H9 (cell line): ENCODE measurements around the gene NFKBIZ. TPM values are rescaled to one million over a fixed set of nuclear protein-coding genes. Genes with fewer than 3 reads are reported as not detected.

Source experiments
- DNase-seq: peaks from one replicate; pipeline ENCODE4 v3.0.0-alpha.2; 2017
- H2AFZ ChIP-seq: one replicate; pipeline ENCODE4 v1.6.1; 2013; ENCODE audit warnings: mild to moderate bottlenecking, low read length, control low read depth, moderate library complexity
- H2AK5ac ChIP-seq: 2 replicates; pipeline ENCODE4 v1.6.1; 2013; ENCODE audit warnings: low read length, control low read depth, mixed read lengths; ENCODE audit not compliant: insufficient read length
- H2BK120ac ChIP-seq: one replicate; pipeline ENCODE4 v1.6.1; 2013; ENCODE audit warnings: low read depth, mild to moderate bottlenecking, low read length, control low read depth, inconsistent platforms; ENCODE audit not compliant: poor library complexity, severe bottlenecking
- H2BK12ac ChIP-seq: 2 replicates; pipeline ENCODE4 v1.6.1; 2013; ENCODE audit warnings: low read length, control low read depth, mixed read lengths, low read depth; ENCODE audit not compliant: insufficient read length
- H2BK15ac ChIP-seq: 2 replicates; pipeline ENCODE4 v1.6.1; 2013; ENCODE audit warnings: low read depth, low read length, control low read depth
- H2BK20ac ChIP-seq: one replicate; pipeline ENCODE4 v1.6.1; 2013; ENCODE audit warnings: low read depth, mild to moderate bottlenecking, low read length, control low read depth, inconsistent platforms; ENCODE audit not compliant: poor library complexity, severe bottlenecking
- H2BK5ac ChIP-seq: 2 replicates; pipeline ENCODE4 v1.6.1; 2013; ENCODE audit warnings: low read length, control low read depth, mixed read lengths; ENCODE audit not compliant: insufficient read length
- H3K14ac ChIP-seq: 2 replicates; pipeline ENCODE4 v1.6.1; 2013; ENCODE audit warnings: low read length, control low read depth; ENCODE audit not compliant: insufficient read depth
- H3K18ac ChIP-seq: 2 replicates; pipeline ENCODE4 v1.6.1; 2013; ENCODE audit warnings: low read depth, mild to moderate bottlenecking, mixed read lengths, low read length, control low read depth; ENCODE audit not compliant: insufficient read length
- H3K23ac ChIP-seq: 2 replicates; pipeline ENCODE4 v1.6.1; 2013; ENCODE audit warnings: low read length, control low read depth, mixed read lengths, low read depth; ENCODE audit not compliant: insufficient read length
- H3K23me2 ChIP-seq: 2 replicates; pipeline ENCODE4 v1.6.1; 2013; ENCODE audit warnings: low read depth, mild to moderate bottlenecking, mixed read lengths, low read length, control low read depth; ENCODE audit not compliant: insufficient read length, poor library complexity, severe bottlenecking
- H3K27ac ChIP-seq: 2 replicates; pipeline ENCODE4 v1.5.1; 2013; ENCODE audit warnings: low read length, control low read depth, mixed read lengths, low read depth; ENCODE audit not compliant: insufficient read length
- H3K27me3 ChIP-seq: 2 replicates; pipeline ENCODE4 v1.6.1; 2013; ENCODE audit warnings: low read length, control low read depth, inconsistent platforms; ENCODE audit not compliant: insufficient read depth
- H3K4ac ChIP-seq: 2 replicates; pipeline ENCODE4 v1.6.1; 2013; ENCODE audit warnings: low read depth, mild to moderate bottlenecking, control low read depth, inconsistent platforms, low read length, moderate library complexity
- H3K4me1 ChIP-seq: 2 replicates; pipeline ENCODE4 v1.6.1; 2013; ENCODE audit warnings: low read length, control low read depth, inconsistent platforms; ENCODE audit not compliant: insufficient read depth
- H3K4me2 ChIP-seq: 2 replicates; pipeline ENCODE4 v1.6.1; 2013; ENCODE audit warnings: low read length, control low read depth, mixed read lengths; ENCODE audit not compliant: insufficient read length, insufficient read depth
- H3K56ac ChIP-seq: 2 replicates; pipeline ENCODE4 v1.6.1; 2013; ENCODE audit warnings: low read depth, mild to moderate bottlenecking, mixed read lengths, low read length, control low read depth; ENCODE audit not compliant: insufficient read length
- H3K79me1 ChIP-seq: 2 replicates; pipeline ENCODE4 v1.6.1; 2013; ENCODE audit warnings: low read depth, mild to moderate bottlenecking, moderate library complexity, low read length, control low read depth, inconsistent platforms; ENCODE audit not compliant: insufficient read depth, poor library complexity, severe bottlenecking
- H3K79me2 ChIP-seq: 2 replicates; pipeline ENCODE4 v1.6.1; 2013; ENCODE audit warnings: low read length, control low read depth, inconsistent platforms; ENCODE audit not compliant: insufficient read depth
- H3K9ac ChIP-seq: 2 replicates; pipeline ENCODE4 v1.6.1; 2013; ENCODE audit warnings: low read length, control low read depth, mixed read lengths; ENCODE audit not compliant: insufficient read length; ENCODE audit errors: extremely low read depth
- H3K9me3 ChIP-seq: one replicate; pipeline ENCODE4 v1.6.1; 2013; ENCODE audit warnings: low read depth, low read length, inconsistent platforms; ENCODE audit not compliant: control insufficient read depth
- H3T11ph ChIP-seq: one replicate; pipeline ENCODE4 v1.6.1; 2013; ENCODE audit warnings: mild to moderate bottlenecking, low read length, control low read depth, inconsistent platforms
- H4K20me1 ChIP-seq: one replicate; pipeline ENCODE4 v1.6.1; 2013; ENCODE audit not compliant: control insufficient read depth, insufficient read length, insufficient read depth
- H4K5ac ChIP-seq: 2 replicates; pipeline ENCODE4 v1.6.1; 2013; ENCODE audit warnings: low read depth, mild to moderate bottlenecking, mixed read lengths, low read length, control low read depth; ENCODE audit not compliant: insufficient read length
- H4K8ac ChIP-seq: replicated peaks from 2 replicates; pipeline ENCODE4 v1.6.1; 2013; ENCODE audit warnings: low read length, control low read depth, mixed read lengths, low read depth; ENCODE audit not compliant: insufficient read length
- H4K91ac ChIP-seq: 2 replicates; pipeline ENCODE4 v1.6.1; 2013; ENCODE audit warnings: low read depth, mild to moderate bottlenecking, moderate library complexity, mixed read lengths, low read length, control low read depth; ENCODE audit not compliant: insufficient read length
- H3K27ac Mint-ChIP-seq, 3 experiments: 2 replicates in 2 of 3; 3 replicates in 1 of 3; pipeline ENCODE4 v1.8.0; 2020 to 2021; ENCODE audit warnings: mixed read lengths in 3 of 3, mild to moderate bottlenecking in 1 of 3, moderate library complexity in 1 of 3
- H3K27me3 Mint-ChIP-seq: 2 replicates; pipeline ENCODE4 v1.8.0; 2021; ENCODE audit warnings: low read depth, mild to moderate bottlenecking, moderate library complexity, mixed read lengths
- H3K36me3 Mint-ChIP-seq, 3 experiments: 2 replicates in 2 of 3; 3 replicates in 1 of 3; pipeline ENCODE4 v1.8.0; 2020 to 2021; ENCODE audit warnings: low read depth in 3 of 3, mixed read lengths in 3 of 3; ENCODE audit not compliant: insufficient read depth in 1 of 3
- H3K4me1 Mint-ChIP-seq, 2 experiments: 2 replicates each; pipeline ENCODE4 v1.8.0; 2020; ENCODE audit warnings: mixed read lengths in 2 of 2
- H3K4me3 Mint-ChIP-seq, 2 experiments: 2 replicates in 1 of 2; 3 replicates in 1 of 2; pipeline ENCODE4 v1.8.0; 2020 to 2021; ENCODE audit warnings: mild to moderate bottlenecking in 2 of 2, mixed read lengths in 2 of 2, moderate library complexity in 1 of 2
- H3K9me3 Mint-ChIP-seq, 2 experiments: 2 replicates in 1 of 2; 3 replicates in 1 of 2; pipeline ENCODE4 v1.8.0; 2020; ENCODE audit warnings: mild to moderate bottlenecking in 2 of 2, mixed read lengths in 2 of 2, moderate library complexity in 1 of 2
- CTCF ChIP-seq: fragments of 200-600 bp; sonication (generic); conservative IDR thresholded peaks from 3 replicates; pipeline ENCODE4 v1.8.0; 2021; ENCODE audit warnings: antibody characterized with exemption, mild to moderate bottlenecking
- WGBS: extraction: QIAGEN DNeasy Blood & Tissue Kit; methylation state at CpG from one replicate; pipeline ENCODE4 v1.1.7; 2013; ENCODE audit warnings: missing lambda C conversion rate, low lambda C conversion rate, mixed read lengths; ENCODE audit not compliant: insufficient read length; ENCODE audit errors: extremely low coverage; 5-methylcytosine and 5-hydroxymethylcytosine counted together
- total RNA-seq: library from RNA; stranded (reverse); gene quantifications from 2 replicates; pipeline ENCODE4 v1.2.1, GENCODE V29; 2021

The NFKBIZ gene
- total RNA-seq, 1 experiment from 2014 or later, result 11.1 TPM

DNA sequence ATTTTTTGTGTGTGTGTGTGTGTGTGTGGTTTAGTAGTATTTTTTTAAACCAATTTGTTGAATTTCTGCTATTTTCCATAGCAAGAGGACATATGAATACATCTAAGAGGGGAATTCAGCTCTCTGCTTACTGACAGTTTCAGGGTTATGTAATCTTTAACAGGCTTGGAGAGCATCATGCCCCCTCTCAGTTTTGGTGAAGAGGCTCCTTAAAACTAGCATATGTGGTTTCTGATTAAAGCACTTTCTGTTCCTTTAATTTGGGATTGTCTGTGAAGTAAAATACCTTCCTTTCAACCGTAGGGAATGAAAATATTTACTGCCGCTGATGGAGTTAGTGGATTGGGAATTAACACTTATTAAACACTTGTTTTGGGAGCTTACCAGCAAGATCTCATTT is 19.4 kb upstream of the NFKBIZ start:
- Histone ChIP-seq H3K4me1 (no peaks in the 10 kb centered on the region; the same call in 1 of the 2 replicates), H3K14ac (no peak overlapping the region), H3T11ph (no peak overlapping the region), H2BK15ac (no peak overlapping the region), H3K23ac (no peak overlapping the region), H3K79me2 (no peaks in the 10 kb centered on the region), H2AFZ (no peak overlapping the region), H2AK5ac (no peak overlapping the region), H3K4me2 (no peak overlapping the region), H4K20me1 (no peaks in the 10 kb centered on the region), H2BK120ac (no peak overlapping the region), H3K23me2 (no peaks in the 10 kb centered on the region), H3K27ac (no peak overlapping the region), H3K9me3 (no peaks in the 10 kb centered on the region), H2BK12ac (no peak overlapping the region), H3K56ac (no peak overlapping the region), H4K91ac (no peak overlapping the region), H4K8ac (no peak overlapping the region), H4K5ac (no peak overlapping the region), H2BK20ac (no peak overlapping the region), H3K9ac (no peak overlapping the region), H3K4ac (no peak overlapping the region), H3K27me3 (no peaks in the 10 kb centered on the region), H3K79me1 (no peaks in the 10 kb centered on the region), H3K18ac (no peak overlapping the region), H2BK5ac (no peak overlapping the region)
- H3K4me1 Mint-ChIP-seq, result peaks cover 21 to 28% of the 10 kb centered on the region in 2 experiments
- no CpG with 5 or more reads among the region's 2 CpGs for WGBS
- no peaks in the 10 kb centered on the region for H3K9me3 Mint-ChIP-seq
- no peak for DNase-seq
- no peak for TF ChIP-seq CTCF
- H3K4me3 Mint-ChIP-seq, result no peak overlapping the region
- H3K27ac Mint-ChIP-seq, result no peak overlapping the region
- no peaks in the 10 kb centered on the region for H3K27me3 Mint-ChIP-seq
- H3K36me3 Mint-ChIP-seq, result peaks cover 0 to 1% (median 0%) of the 10 kb centered on the region in 3 experiments; a peak in 1 of 7 replicates
